GM18517 (cell line): ENCODE data around the gene RBBP8NL.
"Not testable (repeated sequence)": the region's sequence is repeated elsewhere in the genome, so short reads cannot be mapped to it uniquely, and the experiment has no call there.

Source experiments
- ATAC-seq: cut with Tn5 transposase; IDR thresholded peaks from one replicate; pipeline ENCODE4 v1.9.1; 2021; ENCODE audit warnings: mild to moderate bottlenecking, moderate library complexity; ENCODE audit not compliant: unreplicated experiment

Gene RBBP8NL

DNA sequence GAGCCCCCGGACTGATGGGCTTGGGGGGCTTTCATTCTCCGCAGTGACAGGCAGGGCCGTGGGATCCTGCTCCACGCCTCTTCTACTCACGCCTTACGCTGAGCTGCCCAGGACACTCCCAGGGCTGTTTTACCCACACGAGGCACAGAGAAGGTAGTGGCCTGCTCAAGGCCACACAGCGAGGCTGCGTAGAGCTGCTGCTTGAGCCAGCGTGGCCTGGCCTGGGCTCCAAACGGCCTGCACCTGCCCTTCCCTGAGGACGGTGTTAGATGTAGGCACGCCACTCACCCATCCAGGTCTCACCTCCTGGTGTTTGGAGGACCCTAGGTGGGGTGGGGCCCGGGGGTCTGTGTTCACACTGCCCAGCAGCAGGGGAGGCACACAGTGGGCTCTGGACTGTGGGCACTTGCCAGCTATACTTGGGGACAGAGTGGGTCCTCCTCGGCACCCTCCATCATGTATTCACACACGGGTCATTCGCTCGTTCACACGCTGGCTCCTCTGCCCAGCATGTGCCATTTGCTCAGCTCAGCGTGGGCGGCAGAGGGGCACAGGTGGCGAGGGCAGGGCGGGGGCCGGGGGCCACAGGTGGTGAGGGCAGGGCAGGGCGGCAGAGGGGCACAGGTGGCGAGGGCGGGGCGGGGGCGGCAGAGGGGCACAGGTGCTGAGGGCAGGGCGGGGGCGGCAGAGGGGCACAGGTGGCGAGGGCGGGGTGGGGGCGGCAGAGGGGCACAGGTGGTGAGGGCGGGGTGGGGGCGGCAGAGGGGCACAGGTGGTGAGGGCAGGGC lies 18.4 kb upstream of the RBBP8NL start:
- ATAC-seq: no peak

DNA sequence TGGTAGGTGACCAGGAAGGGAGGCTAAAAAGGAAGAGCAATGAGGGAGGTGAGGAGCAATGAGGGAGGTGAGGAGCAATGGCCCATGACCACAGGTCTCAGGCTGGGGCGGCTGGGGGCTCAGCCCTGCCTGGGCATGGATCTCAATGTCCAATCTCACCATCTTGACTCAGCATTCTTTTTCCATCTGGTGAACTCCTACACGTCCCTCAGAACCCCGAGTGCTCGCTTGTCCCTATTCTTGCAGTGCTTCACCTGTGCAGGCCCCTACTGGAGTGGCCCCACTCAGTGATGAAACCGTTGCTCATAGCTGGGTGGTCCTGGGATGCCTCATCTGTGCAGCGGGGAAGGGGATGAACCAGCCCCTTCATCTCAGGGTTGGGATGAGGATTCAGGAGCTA lies 16.9 kb upstream of the RBBP8NL start:
- ATAC-seq: no peak

DNA sequence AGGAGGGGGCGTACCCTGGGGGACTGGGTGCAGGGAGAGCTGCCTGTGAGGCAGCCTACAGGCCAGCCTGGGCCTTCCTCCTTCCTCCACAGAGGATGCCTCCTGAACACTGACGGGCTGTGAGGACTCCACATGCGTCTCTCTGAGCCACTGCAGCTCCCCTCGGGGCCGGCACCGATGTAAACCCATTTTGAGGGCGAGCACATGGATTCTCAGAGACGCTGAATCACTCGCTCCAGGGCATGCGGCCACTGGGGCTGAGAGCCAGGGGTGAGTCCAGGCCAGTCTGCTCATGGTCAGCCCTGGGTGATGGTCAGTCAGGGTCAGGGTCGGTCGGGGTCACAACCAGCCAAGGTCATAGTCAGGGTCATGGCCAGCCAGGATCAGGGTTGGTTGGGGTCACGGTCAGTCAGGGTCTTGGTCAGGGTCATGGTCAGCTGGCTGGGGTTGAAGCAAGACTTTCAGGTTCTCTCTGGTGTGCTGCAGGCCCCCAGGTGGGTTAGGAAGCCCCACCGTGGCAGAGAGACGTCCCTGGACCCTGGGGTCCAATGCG lies 14.7 kb upstream of the RBBP8NL start:
- ATAC-seq: no peak

DNA sequence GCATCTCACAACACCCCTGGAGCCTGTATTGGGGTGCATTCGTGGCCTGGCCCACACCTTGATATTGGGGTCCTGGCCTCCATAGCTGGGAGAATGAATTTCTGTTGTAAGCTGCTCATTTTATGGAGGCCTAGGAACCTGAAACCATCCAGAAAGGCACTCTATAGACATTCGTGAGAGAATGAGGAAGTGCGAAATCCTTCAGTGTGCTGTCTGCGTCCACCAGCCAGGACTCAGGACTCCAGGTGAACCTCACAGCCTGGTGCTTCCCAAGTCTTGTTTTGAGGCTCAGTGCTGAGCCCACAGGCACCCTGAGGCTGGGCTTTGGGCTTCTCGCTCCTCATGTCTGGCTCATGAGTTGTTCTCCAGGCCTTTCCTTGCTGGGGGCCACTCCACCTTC lies 11.9 kb upstream of the RBBP8NL start:
- no peak for ATAC-seq

DNA sequence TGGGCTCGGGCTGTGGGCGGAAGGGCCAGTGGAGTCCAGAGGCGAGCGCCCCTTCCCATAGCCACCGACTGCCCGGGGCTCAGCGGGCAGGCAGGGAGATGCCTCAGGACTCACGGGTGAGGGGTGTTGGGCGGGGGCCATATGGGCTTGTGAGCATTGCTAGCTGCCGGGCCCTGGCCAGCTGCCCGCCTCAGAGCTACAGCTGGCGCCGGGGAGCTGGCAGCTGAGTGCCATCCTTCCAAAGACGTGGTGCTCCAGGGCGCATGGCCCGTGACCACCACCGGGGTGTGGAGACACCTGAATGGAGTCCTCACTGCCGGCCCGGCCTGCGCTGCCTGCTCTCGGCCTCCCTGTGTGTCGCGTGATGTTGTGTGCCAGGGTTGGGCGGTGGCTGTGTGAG lies 10.6 kb upstream of the RBBP8NL start:
- ATAC-seq: no peak

DNA sequence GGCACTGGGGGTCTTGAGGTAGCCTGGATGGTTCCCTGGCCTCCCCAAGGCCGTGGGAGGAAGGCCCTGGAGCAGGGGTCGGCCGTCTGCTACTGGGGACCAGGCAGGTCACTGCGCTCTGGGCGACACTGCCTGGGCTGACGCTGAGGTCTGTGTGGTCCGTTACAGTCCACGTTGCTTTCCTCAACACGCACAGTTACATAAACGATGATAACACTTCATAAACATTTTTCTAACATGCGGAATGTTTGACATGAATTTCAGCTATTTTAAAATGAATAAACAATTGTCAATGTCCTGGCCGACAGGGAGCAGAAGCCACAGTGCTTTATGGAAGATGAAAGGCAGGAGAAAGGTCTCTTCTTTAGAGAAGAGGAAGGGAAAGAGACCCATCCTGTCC lies 10.2 kb upstream of the RBBP8NL start:
- ATAC-seq: no peak

DNA sequence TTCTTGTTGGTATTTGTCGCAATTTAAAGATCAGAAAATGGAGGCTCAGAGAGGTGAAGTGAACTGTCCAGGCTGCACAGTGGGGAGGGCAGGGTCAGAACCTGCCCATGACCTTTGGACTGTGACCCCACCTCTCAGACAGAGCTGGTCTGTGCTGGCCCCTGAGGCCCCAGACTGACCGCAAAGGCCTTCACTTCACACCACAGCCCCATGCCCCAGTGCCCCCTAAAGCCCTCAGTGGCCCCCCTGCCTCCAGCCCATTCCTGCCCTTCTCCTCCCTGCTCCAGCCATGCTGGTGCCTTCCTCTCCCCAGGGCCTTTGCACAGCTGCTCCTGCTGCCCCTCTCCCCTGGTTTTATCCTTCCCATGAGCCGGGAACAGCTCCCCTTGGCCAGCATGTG lies 9.4 kb upstream of the RBBP8NL start:
- ATAC-seq: no peak

DNA sequence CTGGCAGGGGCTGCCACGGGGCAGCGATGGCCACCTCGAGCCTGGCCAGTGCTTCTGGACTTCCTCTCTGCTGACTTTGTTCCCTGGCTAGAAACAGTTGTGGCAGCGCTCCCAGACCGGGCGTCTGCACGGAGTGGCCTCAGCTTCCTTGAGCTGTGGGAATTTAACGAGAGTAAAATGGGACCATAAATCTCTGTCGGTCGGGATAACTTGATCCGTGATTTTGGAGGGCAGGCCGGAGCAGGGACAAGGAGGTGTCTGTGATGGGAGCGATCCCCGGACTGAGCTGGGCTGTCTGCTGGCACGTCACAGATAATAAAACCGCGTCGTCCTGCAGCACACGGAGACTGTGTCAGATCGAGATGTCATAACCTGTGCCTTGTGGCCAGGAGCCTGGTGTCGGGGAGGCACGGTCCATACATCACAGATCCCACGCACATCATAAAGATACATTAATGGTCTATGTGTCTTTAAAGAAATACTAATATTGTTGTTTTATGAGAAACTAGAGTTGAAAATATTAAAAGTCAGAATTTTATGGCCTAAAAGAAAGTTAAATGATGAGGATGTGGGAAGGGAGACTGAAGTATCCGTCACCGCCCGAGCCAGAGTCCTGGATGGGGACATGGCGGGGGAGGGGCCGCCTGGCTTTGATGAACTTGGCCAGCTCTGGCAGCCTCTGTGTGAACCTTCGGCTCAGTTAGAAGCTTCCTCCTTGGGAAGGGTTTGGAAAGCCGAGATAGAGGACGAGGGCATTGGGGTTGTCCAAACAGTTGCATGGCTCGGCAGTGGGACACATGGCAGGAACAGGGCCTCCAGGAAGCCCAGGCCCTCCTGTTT lies 6.5 kb upstream of the RBBP8NL start:
- no peak for ATAC-seq

DNA sequence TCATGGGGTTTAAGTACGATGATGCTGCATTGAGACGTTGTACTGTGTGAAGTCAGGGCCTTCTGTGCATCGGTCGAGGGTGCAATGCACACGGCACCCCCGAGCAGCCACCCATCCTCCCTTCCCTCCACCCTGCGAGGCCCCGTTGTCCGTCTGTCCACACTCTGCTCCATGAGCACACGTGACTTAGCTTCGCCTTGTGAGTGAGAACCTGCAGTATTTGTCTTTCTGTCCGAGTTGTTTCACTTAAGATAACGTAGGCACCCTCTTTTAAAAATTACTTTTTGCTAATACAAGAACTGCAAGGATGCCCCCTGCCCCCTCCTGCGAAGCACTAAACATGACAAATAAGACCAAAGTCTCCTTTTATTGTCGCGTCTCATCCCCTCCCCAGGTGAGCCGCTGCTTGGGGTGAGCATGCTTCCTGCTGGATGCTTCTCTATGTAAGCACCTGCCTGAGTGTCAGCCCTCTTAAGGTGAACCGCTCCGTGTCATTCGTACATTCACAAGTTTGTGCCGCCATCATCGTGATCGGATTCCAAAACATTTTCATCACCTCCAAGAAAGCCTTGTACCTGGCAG lies 3.6 kb upstream of the RBBP8NL start:
- no peak for ATAC-seq

DNA sequence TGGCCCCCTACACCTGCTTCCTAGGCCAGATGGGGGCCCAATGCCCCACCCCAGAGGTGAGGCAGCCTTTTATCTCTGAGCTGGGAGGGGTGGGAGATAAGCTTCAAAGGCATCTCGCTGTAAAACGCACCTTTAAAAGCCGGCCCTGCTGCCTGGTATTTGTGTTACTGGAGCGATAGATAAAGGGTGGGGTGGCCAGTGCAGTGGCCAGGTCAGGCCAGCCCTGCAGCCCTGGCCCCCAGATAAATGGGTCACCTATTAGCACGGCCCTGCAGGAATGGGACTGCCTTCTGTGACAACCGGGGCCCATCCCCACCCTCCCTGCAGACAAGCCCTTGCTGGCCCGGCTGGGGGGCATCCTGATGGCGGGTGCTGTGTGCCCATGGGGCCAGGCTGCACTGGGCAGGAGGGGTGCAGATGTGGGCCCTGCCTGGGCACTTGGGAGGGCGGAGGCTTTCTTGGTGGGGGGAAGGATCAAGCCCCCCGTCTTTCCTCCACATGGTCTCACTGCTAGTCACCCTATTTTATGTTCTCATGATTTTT lies 3.0 kb upstream of the RBBP8NL start:
- ATAC-seq: no peak

DNA sequence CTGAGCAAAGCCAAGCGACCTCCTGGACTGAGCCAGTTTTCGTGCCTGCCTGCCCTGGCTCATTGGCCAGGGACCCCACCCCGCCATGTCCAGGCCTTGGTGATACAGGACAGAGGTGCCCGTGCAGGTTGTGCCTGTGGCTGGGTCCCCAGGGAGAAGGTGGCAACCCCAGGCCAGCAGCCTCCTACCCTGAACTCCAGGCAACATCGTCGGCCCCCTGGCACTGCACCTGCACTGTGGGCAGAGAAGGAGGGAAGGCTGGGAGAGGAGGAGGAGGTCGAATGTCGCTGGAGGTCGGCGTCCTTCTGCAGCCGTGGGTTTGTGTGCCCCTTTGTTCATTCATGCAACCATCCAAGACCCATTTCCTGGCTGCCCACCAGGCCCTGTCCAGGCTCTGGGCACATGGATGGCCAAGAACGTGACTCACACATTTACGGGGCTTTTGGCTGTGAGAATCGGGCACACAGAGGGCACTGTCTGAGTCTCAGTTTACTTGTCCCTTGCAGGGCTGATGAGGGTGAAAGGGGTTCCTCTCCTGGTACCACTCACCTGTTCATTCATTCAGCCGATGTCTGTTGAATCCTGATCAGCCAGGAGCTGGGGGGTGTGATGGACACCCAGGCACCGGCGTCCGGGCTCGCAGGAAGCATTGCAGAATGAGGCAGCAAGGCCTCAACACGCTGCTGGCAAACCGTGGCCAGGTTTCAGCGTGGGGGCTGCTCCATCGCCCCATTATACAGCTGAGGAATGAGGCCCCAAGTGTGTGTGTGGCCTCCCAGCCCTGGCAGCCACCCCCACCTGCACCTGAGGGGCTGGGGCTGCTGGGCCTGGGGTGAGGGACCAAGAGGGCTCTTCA lies 2.3 kb upstream of the RBBP8NL start:
- ATAC-seq: no peak

DNA sequence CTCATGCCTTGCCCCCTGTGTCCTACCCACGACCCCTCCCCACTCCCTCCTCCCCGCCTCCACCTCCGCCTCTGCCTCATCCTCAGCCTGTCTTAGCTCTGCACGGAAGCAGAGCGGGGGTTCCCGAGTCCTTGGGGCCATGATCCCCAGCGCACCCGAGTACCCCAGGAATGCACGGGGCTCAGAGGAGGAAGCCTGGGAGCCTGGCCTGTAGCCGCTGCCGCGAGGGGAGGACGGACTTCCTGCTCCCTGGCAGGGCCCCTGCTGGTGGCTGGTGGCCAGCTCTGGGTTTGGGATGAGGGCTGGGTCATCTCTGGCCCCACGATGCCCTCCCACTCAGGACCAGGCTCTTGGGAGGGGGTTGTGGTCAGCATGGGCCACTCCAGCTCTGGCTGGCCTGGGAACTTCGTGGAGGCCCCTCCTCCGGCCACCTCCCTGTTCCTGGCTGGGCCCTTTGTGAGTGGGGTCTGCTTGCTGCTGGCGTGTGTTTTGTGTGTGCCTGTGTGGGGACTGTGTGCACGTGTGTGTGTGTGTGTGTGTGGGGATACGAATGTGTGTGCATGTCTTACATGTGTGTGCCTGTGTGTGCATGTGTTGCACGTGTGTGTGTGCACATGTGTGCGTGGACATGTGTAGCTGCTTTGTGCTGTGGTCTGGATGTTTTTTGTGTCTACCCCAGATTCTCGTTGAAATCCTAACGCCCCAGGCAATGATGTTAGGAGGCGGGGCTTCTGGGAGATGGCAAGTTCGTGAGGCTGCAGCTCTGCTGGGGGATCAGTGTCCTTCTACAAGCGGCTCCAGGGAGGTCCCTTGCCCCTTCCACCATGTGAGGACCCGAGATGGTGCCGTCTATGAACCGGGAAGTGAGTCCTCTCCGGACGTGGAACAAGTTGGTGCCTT lies 1.3 kb upstream of the RBBP8NL start:
- no peak for ATAC-seq

DNA sequence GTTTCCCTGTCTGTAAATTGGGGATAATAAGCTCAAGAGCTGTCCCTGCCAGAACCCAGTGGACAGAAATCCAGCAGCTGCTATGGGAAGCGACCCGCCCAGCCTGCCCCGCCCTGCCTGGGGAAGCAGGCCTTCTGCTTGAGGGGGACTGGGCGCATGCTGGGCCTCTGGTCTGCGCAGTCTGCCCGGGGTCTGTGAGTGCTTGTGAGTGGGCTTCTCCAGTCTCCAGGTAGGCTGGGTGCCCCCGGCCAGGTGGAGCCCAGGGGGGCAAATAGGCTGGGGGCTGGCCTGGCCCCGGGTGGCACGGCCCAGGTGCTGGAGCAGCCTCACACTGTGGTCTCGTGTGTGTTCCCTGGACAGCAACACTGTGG lies 648 bp upstream of the RBBP8NL start:
- no peak for ATAC-seq

DNA sequence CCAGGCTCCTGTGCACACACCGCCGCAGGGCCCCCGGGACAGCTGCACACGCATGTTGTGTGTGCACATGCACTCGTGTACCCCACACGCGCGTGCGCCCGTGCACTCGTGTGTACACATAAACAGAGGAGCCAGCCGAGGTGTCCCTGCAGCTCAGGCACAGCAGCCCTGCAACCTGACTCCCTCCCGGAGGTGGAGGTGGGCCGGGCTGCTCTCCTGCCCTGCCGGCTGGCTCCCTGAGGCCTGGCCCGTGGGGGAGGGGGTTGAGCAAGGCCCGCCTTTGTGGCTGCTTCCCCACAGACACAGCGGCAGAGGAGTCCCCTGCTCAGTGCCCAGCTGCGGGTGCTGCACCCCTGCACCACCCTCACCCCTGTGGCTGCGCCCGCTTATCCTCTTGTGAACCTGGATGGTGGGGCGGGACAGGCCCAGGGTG lies 624 bp downstream of the RBBP8NL start:
- ATAC-seq: no peak

DNA sequence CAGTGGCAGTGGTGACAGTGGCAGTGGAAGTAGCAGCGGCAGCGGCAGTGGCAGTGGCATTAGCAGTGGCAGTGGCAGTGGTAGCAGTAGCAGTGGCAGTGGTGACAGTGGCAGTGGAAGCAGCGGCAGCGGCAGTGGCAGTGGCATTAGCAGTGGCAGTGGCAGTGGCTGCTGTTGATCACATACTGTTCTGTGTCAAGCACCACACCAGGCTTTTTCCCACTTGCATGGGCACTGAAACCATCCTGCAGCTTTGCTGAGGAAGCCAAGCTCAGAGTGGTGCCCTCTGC lies 1.3 kb downstream of the RBBP8NL start:
- not testable (repeated sequence) for ATAC-seq

DNA sequence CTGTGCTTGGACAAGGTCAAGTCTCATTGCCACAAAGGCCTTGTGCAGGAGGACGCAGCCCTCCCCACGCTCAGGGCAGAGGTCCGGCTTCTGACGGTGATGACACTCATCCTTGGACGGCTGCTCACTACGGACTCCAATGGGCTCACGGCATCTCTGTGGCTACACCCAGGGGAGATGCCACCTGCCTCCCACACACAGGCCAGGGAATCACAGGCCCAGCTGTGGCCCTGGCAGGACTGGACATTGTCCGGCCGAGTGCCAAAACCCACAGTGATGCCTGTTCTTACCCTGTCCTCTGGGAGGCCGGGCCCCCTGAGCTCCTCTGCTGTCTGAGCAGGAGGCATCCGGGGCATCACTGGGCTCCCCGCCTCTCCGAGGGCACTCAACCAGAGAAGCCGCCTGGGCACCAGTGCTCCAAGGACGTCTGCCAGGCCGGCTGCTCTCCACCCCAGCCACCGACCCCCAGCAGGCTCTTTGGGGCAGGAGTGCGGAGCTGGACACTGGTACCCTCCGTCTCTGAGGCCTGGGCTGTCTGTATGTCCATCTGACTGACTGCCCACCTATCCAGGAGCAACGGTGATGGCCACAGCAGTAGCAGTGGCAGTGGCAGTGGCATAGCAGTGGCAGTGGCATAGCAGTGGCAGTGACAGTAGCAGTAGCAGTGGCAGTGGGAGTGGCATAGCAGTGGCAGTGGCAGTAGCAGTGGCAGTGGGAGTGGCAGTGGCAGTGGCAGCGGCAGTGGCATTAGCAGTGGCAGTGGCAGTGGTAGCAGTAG lies 1.9 kb downstream of the RBBP8NL start:
- ATAC-seq: no peak

DNA sequence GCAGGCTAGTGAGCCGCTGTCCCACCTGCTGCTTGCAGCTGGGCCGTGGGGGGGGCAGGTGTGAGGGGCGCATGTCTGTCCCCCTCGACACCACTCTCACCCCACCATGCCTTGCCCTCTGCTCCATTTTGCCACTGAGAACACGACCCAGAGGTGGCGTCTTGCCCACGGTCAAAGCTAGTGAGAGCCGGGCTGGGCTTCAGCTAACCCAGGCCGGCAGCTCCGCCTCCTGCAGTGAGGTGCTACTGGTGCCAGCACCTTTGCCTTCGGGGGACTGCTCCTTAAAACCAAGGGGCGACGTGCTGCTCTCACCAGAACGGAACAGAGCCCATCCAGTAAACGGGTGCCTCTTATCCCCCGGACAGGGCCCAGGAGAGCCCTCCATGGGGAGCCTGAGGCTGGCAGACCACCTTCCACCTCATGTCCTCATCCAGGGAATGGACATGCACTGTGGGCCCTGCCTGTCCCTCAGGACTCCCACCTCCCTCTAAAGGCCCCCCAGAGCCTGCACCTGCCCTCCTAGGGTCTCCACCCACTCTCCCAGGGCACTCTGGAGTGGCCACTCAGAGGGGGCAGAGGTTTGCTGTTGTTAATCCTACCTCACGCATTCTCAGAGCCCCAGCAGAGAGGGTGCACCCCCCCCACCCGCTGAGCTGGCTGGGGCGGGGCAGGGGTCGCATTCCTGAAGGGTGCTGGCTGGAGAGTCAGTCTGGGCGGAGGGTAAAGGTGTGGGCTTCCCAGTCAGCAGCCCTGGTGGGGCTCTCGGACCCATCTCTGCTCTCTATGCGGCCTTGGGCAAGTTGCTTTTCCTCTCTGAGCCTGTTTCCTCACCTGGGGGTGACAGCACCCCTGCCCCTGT lies 2.9 kb downstream of the RBBP8NL start:
- no peak for ATAC-seq

DNA sequence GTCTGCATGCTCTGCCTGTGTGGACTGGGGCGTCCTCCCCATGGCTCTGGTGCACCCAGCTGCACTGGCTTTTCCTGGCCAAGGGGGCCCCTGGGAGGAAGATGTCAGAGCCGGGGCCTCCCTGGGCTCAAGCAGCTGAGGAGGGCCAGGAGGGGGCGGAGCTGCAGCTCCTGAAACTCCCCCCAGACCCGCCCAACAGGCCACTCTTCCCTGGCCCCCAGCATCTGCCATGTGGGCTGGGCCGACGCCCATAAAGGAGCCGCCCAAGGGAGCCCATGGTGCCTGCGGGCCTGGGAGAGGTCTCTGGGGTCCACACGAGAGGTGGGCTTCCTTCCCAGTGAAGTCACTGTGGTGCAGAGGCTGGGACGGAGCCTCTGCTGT lies 4.0 kb downstream of the RBBP8NL start:
- ATAC-seq: no peak
